Astrocyte (in vitro differentiated cells and primary cell): Measurements from ENCODE around the gene PPM1M. TPM values are rescaled to one million over a fixed set of nuclear protein-coding genes. Genes with fewer than 3 reads are reported as not detected.

ENCODE experiments used
- DNase-seq: peaks from one replicate; pipeline ENCODE4 v3.0.0-alpha.2; 2010; ENCODE audit warnings: low read depth
- FAIRE-seq: peaks from 2 replicates; lab custom pipeline; 2011; peaks lifted over from hg19 to GRCh38; lab: Jason Lieb, UNC
- H2AFZ ChIP-seq: 2 replicates; pipeline ENCODE4 v1.6.0; 2012; ENCODE audit warnings: low read depth, low read length, inconsistent platforms
- H3K27ac ChIP-seq: 2 replicates; pipeline ENCODE4 v1.5.1; 2011; ENCODE audit warnings: low read depth, low read length, inconsistent platforms
- H3K27me3 ChIP-seq: 2 replicates; pipeline ENCODE4 v1.6.0; 2011; ENCODE audit warnings: low read length, inconsistent platforms; ENCODE audit not compliant: insufficient read depth
- H3K36me3 ChIP-seq: 2 replicates; pipeline ENCODE4 v1.5.1; 2011; ENCODE audit warnings: low read length, inconsistent platforms; ENCODE audit not compliant: insufficient read depth
- H3K4me1 ChIP-seq: 2 replicates; pipeline ENCODE4 v1.5.1; 2011; ENCODE audit warnings: low read length, inconsistent platforms; ENCODE audit not compliant: insufficient read depth
- H3K4me2 ChIP-seq: 2 replicates; pipeline ENCODE4 v1.6.0; 2012; ENCODE audit warnings: low read length, inconsistent platforms
- H3K4me3 ChIP-seq: 2 replicates; pipeline ENCODE4 v1.5.1; 2011; ENCODE audit warnings: low read depth, mild to moderate bottlenecking, low read length, inconsistent platforms; ENCODE audit not compliant: insufficient read depth
- H3K79me2 ChIP-seq: 2 replicates; pipeline ENCODE4 v1.6.0; 2012; ENCODE audit warnings: mild to moderate bottlenecking, low read length, inconsistent platforms; ENCODE audit not compliant: insufficient read depth
- H3K9ac ChIP-seq: 2 replicates; pipeline ENCODE4 v1.6.0; 2012; ENCODE audit warnings: mild to moderate bottlenecking, low read length, inconsistent platforms
- H3K9me3 ChIP-seq: 2 replicates; pipeline ENCODE4 v1.5.1; 2012; ENCODE audit warnings: low read depth, mild to moderate bottlenecking, low read length, inconsistent platforms; ENCODE audit not compliant: insufficient read depth
- H4K20me1 ChIP-seq: 2 replicates; pipeline ENCODE4 v1.6.0; 2012; ENCODE audit warnings: low read length, inconsistent platforms; ENCODE audit not compliant: insufficient read depth
- H3K27ac Mint-ChIP-seq: one replicate; pipeline ENCODE4 v1.8.0; 2021; ENCODE audit warnings: mild to moderate bottlenecking, mixed read lengths; ENCODE audit not compliant: unreplicated experiment
- H3K27me3 Mint-ChIP-seq: one replicate; pipeline ENCODE4 v1.8.0; 2021; ENCODE audit warnings: low read depth, mixed read lengths; ENCODE audit not compliant: unreplicated experiment
- H3K36me3 Mint-ChIP-seq: one replicate; pipeline ENCODE4 v1.8.0; 2021; ENCODE audit warnings: low read depth, mixed read lengths; ENCODE audit not compliant: unreplicated experiment
- H3K4me1 Mint-ChIP-seq: one replicate; pipeline ENCODE4 v1.8.0; 2021; ENCODE audit warnings: low read depth, mixed read lengths; ENCODE audit not compliant: unreplicated experiment
- H3K4me3 Mint-ChIP-seq: one replicate; pipeline ENCODE4 v1.8.0; 2021; ENCODE audit warnings: mild to moderate bottlenecking, moderate library complexity, mixed read lengths; ENCODE audit not compliant: unreplicated experiment
- H3K9me3 Mint-ChIP-seq: one replicate; pipeline ENCODE4 v1.8.0; 2021; ENCODE audit warnings: mild to moderate bottlenecking, mixed read lengths; ENCODE audit not compliant: unreplicated experiment
- EZH2 ChIP-seq: IDR thresholded peaks from 2 replicates; pipeline ENCODE4 v1.6.1; 2012; ENCODE audit warnings: mild to moderate bottlenecking, low read length, inconsistent platforms; ENCODE audit not compliant: insufficient read depth
- total RNA-seq: library from RNA; stranded (reverse); gene quantifications from 2 replicates; pipeline ENCODE4 v1.2.1, GENCODE V29; 2021
- TF ChIP-seq, protein P1 (sequence below): IDR thresholded peaks from 2 replicates; pipeline ENCODE4 v1.5.1; 2011; ENCODE audit warnings: low read depth, mild to moderate bottlenecking, inconsistent platforms, low read length, moderate library complexity; ENCODE audit not compliant: insufficient read depth

The PPM1M gene
- total RNA-seq, 1 donor from 2014 or later = 9.1 TPM

DNA sequence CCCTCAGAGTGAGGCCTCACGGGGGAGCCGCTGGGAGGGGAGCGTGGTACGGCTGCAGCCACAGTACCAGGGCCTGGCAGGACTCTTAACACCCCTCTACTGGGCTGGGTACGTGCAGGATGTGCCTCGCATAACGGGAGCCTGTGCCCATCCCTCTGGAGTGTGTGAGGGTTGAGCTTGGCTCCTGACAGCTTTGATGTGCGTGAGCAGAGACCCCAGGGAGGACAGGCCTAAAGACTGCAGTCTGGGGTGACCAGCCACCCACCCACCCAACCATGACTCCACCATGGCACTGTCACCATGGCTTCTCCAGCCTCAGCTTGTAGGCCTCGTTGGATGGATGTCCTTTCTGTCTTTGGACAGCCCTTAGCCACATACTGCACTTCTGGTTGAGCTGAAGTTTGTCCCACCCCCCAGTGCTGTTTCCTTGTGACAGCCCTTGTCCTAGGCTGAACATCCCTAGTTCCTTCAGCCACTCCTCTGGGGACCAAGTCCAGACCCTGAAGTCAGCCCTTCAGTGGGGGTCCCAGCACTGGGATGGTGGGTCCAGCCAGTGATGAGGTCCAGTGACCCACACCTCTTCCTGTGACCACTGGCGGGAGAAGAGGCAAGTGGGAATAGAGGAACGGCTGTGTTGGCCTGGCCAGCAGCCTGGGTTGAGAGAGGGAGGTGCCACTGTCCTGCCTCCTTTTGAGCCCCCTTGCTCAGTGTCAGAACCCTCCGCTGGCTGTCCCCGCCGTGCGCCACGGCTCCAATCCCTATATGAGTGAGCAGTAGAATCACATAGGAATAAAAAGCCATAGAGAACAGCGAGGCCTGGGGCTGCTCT lies 48.1 kb downstream of the PPM1M start:
- TF ChIP-seq, protein P1, sequence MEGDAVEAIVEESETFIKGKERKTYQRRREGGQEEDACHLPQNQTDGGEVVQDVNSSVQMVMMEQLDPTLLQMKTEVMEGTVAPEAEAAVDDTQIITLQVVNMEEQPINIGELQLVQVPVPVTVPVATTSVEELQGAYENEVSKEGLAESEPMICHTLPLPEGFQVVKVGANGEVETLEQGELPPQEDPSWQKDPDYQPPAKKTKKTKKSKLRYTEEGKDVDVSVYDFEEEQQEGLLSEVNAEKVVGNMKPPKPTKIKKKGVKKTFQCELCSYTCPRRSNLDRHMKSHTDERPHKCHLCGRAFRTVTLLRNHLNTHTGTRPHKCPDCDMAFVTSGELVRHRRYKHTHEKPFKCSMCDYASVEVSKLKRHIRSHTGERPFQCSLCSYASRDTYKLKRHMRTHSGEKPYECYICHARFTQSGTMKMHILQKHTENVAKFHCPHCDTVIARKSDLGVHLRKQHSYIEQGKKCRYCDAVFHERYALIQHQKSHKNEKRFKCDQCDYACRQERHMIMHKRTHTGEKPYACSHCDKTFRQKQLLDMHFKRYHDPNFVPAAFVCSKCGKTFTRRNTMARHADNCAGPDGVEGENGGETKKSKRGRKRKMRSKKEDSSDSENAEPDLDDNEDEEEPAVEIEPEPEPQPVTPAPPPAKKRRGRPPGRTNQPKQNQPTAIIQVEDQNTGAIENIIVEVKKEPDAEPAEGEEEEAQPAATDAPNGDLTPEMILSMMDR = no peak
- Histone ChIP-seq H3K4me3 (no peak overlapping the region), H3K4me2 (no peak overlapping the region), H3K9ac (no peak overlapping the region), H3K36me3 (no peaks in the 10 kb centered on the region), H4K20me1 (no peaks in the 10 kb centered on the region), H3K9me3 (no peaks in the 10 kb centered on the region), H3K79me2 (peaks cover 9% of the 10 kb centered on the region), H3K27me3 (no peaks in the 10 kb centered on the region), H3K4me1 (peaks cover 3% of the 10 kb centered on the region), H3K27ac (no peak overlapping the region), H2AFZ (no peak overlapping the region)
- H3K4me3 Mint-ChIP-seq = no peak overlapping the region
- peaks cover 6% of the 10 kb centered on the region for H3K4me1 Mint-ChIP-seq
- DNase-seq = no peak
- H3K36me3 Mint-ChIP-seq = peaks cover 7% of the 10 kb centered on the region
- FAIRE-seq = no peak
- H3K27me3 Mint-ChIP-seq = no peaks in the 10 kb centered on the region
- H3K9me3 Mint-ChIP-seq = no peaks in the 10 kb centered on the region
- no peak overlapping the region for H3K27ac Mint-ChIP-seq

DNA sequence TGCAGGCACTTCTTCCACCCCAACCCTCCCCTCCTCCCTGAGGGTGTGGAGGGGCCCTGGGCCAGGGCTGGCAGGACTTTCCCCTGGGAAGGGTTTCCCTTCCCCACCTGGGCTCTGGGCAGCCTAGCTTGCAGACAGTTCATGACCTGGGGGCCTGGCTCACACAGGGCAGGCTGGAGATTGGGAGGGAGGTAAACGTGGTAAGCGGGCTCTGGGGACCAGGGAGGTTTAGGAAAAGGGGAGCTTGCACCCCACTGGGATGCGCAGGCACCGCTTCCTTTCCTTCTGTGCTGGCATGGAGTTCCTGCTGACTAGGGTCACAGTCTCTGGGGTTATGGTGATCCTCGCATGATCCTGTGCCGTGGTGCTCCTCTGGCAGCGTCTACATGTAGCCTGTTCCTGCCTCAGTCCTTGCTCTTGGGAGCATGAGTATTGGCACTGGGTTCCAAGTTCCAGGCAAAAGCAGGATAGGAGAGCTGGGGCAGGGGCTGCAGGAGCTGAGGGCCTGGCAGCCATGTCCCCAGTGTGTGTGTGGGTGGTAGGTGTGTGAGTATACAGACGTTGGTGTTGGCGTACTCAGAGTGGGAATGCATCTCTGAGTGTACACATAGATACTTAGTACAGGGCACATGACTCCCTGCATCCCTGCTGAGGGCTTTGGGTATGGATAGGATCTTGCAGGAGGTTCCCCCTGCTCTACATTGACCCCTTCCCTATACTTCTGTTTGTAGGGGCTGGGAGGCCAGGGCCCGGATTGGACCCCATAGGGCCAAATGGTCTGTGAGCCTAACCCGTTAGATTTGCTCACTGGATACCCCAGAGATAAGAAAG lies 49.0 kb downstream of the PPM1M start:
- DNase-seq (no peak), FAIRE-seq (no peak)
- Histone ChIP-seq H3K27me3 (no peaks in the 10 kb centered on the region), H3K4me2 (no peak overlapping the region), H2AFZ (no peak overlapping the region), H3K79me2 (peaks cover 1% of the 10 kb centered on the region), H3K4me1 (peaks cover 7% of the 10 kb centered on the region), H3K27ac (no peak overlapping the region), H3K9me3 (no peaks in the 10 kb centered on the region), H3K9ac (no peak overlapping the region), H3K4me3 (no peak overlapping the region), H4K20me1 (no peaks in the 10 kb centered on the region), H3K36me3 (no peaks in the 10 kb centered on the region)
- H3K4me1 Mint-ChIP-seq = peaks cover 12% of the 10 kb centered on the region
- no peaks in the 10 kb centered on the region for H3K27me3 Mint-ChIP-seq
- TF ChIP-seq, protein P1 = no peak
- TF ChIP-seq EZH2 = no peak
- no peak overlapping the region for H3K4me3 Mint-ChIP-seq
- no peaks in the 10 kb centered on the region for H3K9me3 Mint-ChIP-seq
- peaks cover 7% of the 10 kb centered on the region for H3K36me3 Mint-ChIP-seq
- H3K27ac Mint-ChIP-seq = no peak overlapping the region
